Mesodermal cell (in vitro differentiated cells): ENCODE data around the gene USP27X.
A peak's percentile ranks its signal among the peaks of the same experiment; 100 is the strongest.

Source experiments
- H3K27ac ChIP-seq: 2 replicates; pipeline ENCODE4 v1.7.0; 2013; ENCODE audit warnings: mild to moderate bottlenecking, low read depth, low read length, moderate library complexity; ENCODE audit not compliant: severe bottlenecking
- H3K36me3 ChIP-seq: 2 replicates; pipeline ENCODE4 v1.7.1; 2013; ENCODE audit warnings: mild to moderate bottlenecking, low read length, moderate library complexity; ENCODE audit not compliant: control insufficient read depth, insufficient read depth
- H3K4me1 ChIP-seq: one replicate; pipeline ENCODE4 v1.7.1; 2013; ENCODE audit warnings: mild to moderate bottlenecking, low read length; ENCODE audit not compliant: insufficient read depth, control insufficient read depth, poor library complexity, severe bottlenecking
- H3K4me3 ChIP-seq: 2 replicates; pipeline ENCODE4 v1.7.0; 2013; ENCODE audit warnings: low read length, control low read depth, mild to moderate bottlenecking; ENCODE audit not compliant: insufficient read depth, poor library complexity, severe bottlenecking; ENCODE audit errors: extremely low read depth
- H3K9me3 ChIP-seq: 2 replicates; pipeline ENCODE4 v1.7.1; 2013; ENCODE audit warnings: mild to moderate bottlenecking, low read length, moderate library complexity; ENCODE audit not compliant: control insufficient read depth
- WGBS, 2 experiments: methylation state at CpG; one replicate each; pipeline ENCODE4 v1.1.5; 2013; ENCODE audit warnings: missing lambda C conversion rate in 2 of 2; ENCODE audit not compliant: insufficient coverage in 2 of 2; 5-methylcytosine and 5-hydroxymethylcytosine counted together

USP27X gene

DNA sequence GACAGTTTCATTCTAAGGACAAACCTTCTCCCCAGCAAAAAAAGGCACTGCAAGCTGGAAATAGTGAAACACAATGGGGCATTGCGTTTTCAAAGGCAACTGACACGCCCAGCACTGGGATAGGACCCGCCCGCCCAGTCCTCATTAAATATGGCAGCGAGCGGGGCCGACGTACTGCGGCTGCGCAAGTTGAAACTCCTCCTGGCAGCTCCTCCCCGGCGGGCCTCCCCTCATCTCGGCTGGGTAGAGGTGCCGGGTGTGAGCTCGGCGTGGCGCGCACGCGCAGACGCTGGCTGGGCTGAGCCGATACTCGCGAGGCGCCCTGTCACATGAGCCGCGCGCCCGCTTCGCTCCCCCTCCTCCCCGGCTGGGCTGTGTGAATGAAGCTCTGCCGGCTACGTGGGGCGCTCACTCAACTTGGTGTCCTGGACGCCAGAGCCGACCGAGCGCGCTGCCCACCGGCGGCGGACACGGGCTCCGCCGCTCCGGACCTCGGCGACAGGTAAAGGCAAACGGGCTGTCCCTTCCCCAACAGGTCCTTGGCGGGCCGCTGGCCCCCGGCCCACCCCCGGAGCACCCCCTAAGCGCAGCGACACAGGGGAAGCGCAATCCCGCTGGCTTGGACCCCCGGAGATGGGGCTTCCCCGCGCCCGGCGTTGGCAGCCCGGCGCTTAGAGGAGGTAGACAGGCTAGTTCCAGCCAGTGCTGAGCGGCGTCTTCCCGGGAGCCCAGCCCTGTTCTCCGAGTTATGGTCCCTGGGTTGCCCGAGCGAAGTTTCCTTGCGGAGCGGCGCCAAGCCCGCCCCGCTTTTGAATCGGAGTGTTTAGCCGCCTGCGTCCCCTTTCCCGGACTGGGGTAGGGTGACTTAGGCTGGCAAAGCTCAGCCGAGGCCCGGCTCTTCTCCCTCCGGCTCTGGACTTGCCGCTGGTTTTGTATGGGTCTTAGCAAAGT is 43.3 kb downstream of the USP27X start, which contains the start of gene CLCN5:
TSS of gene CLCN5 (plus strand) at position 306 of the 951 bp plus-strand sequence. CDS start 2,703 bp downstream, outside the sequence.
- Histone ChIP-seq H3K27ac (peak within 1 kb of the TSS; percentile 55), H3K36me3 (peaks cover 21% of the 10 kb centered on the region), H3K4me1 (peaks cover 17% of the 10 kb centered on the region), H3K9me3 (no peaks in the 10 kb centered on the region), H3K4me3 (peak within 1 kb of the TSS; percentile 72)
- 0% methylated on average over 21 to 27 of the region's 83 CpGs for WGBS, 2 experiments

DNA sequence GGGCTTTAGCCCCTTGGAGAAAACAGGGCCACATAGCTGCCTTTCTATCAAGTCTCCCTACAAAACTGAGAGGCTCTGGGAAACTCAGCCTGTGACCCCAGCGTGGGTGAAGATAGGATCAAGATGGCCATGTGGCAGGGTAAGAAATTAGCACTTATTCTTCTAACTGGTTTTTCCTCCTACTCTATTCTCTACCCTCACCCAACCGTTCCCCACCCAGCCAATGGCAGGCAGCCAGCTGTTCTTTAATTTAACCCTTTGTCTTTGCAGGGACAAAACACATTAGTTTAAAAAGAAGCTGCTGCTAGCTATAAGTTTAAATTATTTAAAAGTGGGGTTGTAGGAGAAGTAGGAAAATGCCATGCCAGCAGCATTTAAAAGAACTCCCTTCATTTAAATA is 45.9 kb downstream of the USP27X start:
- no CpG with 5 or more reads among the region's 2 CpGs for WGBS, 2 experiments

DNA sequence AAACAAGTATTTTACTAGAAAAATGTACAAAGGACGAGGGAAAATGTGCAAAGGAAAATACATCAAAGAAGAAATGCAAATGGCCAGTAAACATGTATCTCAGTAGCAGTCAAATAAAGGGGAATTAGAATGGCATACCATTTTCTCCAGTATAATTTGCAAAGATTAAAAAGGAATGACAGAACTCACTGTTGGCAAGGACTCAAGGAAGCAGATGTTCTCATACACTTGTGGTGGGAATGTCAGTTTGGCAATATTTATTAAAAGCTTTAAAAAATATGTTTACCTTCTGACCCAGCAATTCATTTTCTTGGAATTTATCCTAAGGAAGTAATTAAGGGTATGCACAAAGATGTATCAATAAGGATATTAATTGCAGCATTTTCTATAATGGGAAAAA is 50.8 kb downstream of the USP27X start:
- Histone ChIP-seq H3K4me3 (no peak overlapping the region), H3K4me1 (peaks cover 7% of the 10 kb centered on the region), H3K9me3 (no peaks in the 10 kb centered on the region), H3K27ac (no peak overlapping the region), H3K36me3 (peaks cover 29% of the 10 kb centered on the region)
- WGBS, 2 experiments = no CpG with 5 or more reads among the region's 1 CpG

More for the DNA sequence above, 45.9 kb downstream of the USP27X start:
- Histone ChIP-seq H3K36me3 (peaks cover 25% of the 10 kb centered on the region), H3K9me3 (no peaks in the 10 kb centered on the region), H3K27ac (no peak overlapping the region), H3K4me1 (peaks cover 17% of the 10 kb centered on the region), H3K4me3 (peak overlapping the region; percentile 72)
